GM20000 (cell line): ENCODE results near the gene COQ8A.

Source experiments
- DNase-seq: peaks from one replicate; pipeline ENCODE4 v3.0.0; 2012; ENCODE audit warnings: low spot score
- CTCF ChIP-seq: IDR thresholded peaks from 2 replicates; pipeline ENCODE4 v1.5.1; 2012; ENCODE audit warnings: mild to moderate bottlenecking, control low read depth; ENCODE audit errors: extremely low read depth, missing control alignments

Gene COQ8A

GRCh38 chr1:227004796-227005195 is 64.7 kb downstream of the COQ8A start:
- no peak for TF ChIP-seq CTCF
- no peak for DNase-seq

GRCh38 chr1:227006226-227006796 is 66.2 kb downstream of the COQ8A start:
- DNase-seq: no peak
- no peak for TF ChIP-seq CTCF

- TF ChIP-seq CTCF: no peak
- no peak for DNase-seq
Measured at GRCh38 chr1:227009937-227010336, 69.8 kb downstream of the COQ8A start.

- DNase-seq: no peak
- TF ChIP-seq CTCF: no peak
Measured at GRCh38 chr1:227010645-227011044, 70.6 kb downstream of the COQ8A start.

- DNase-seq: no peak
- TF ChIP-seq CTCF: no peak
Measured at GRCh38 chr1:227016990-227017389, 76.9 kb downstream of the COQ8A start.

- DNase-seq: no peak
- no peak for TF ChIP-seq CTCF
Measured at GRCh38 chr1:227032396-227032795, 92.3 kb downstream of the COQ8A start.

GRCh38 chr1:227033880-227034279 is 93.8 kb downstream of the COQ8A start:
- no peak for DNase-seq
- TF ChIP-seq CTCF: no peak

- no peak for TF ChIP-seq CTCF
- DNase-seq: no peak
Measured at GRCh38 chr1:227035316-227035715, 95.2 kb downstream of the COQ8A start.
